Gastrocnemius medialis (tissue), 4 donors: ENCODE measurements around the gene ZNF335.

Experiments
- CTCF ChIP-seq, 5 experiments: fragments of 450-650 bp in 3 of 5; fragments of 200-600 bp in 2 of 5; sonication (generic) in 2 of 5; IDR thresholded peaks in 4 of 5; conservative IDR thresholded peaks in 1 of 5; 1 replicate in 4 of 5; 2 replicates in 1 of 5; pipeline ENCODE4 v1.5.1; 2016 to 2019; ENCODE audit warnings: antibody characterized with exemption in 5 of 5, mild to moderate bottlenecking in 3 of 5, moderate library complexity in 3 of 5
- POLR2A ChIP-seq, 2 donors: fragments of 450-650 bp; IDR thresholded peaks; one replicate each; pipeline ENCODE4 v1.6.1; 2017; ENCODE audit warnings: antibody characterized with exemption in 2 of 2, mild to moderate bottlenecking in 2 of 2, moderate library complexity in 2 of 2

DNA sequence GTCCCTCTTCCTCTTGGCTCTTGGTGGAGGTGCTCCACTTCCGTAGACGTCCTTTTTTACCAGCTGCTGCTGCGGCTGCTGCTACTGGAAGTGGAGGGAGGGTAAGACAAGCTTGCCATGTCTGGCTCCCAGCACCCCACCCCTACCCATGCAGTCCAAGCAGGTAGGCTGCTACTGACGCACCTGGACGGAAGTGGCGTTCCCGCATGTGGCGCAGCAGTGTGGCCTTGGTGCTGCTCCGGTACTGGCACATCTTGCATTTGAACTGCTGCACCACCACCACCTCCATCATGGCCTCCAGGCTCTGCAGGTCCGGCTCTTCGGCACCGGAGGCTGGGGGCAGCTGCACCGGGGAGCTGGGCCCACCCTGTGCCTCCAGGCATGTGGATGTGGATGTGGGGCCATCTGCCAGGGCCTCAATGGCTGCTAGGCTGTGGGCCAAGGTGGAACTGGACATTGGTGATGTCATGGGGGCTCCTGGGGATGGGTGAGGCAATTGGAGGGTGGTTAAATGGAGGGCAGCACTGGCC lies 4.4 kb downstream of the ZNF335 start:
- TF ChIP-seq CTCF (IDR thresholded peaks at IDR 0.05 in 4 of 5, conservative IDR thresholded peaks at IDR 0.05 in 1 of 5) (no peak), POLR2A (IDR thresholded peaks at IDR 0.05) (no peak)
